Lower lobe of right lung (tissue), 2 donors: ENCODE data around the gene PLA2G4B. TPM values are rescaled to one million over a fixed set of nuclear protein-coding genes. Genes with fewer than 3 reads are reported as not detected.
A peak's percentile ranks its signal among the peaks of the same experiment; 100 is the strongest.

ENCODE experiments used
- ATAC-seq, 2 donors: fragments of 200-7000 bp; cut with Tn5 transposase; one replicate each; pipeline ENCODE4 v1.9.1; 2020 to 2022; ENCODE audit warnings: mild to moderate bottlenecking in 2 of 2, moderate library complexity in 2 of 2
- DNase-seq: peaks from one replicate; pipeline ENCODE4 v3.0.0-alpha.2; 2020
- H3K27ac ChIP-seq: fragments of 200-600 bp; one replicate; pipeline ENCODE4 v1.8.0; 2022
- H3K27me3 ChIP-seq: fragments of 200-600 bp; one replicate; pipeline ENCODE4 v1.8.0; 2022; ENCODE audit warnings: low read depth
- H3K36me3 ChIP-seq: fragments of 200-600 bp; one replicate; pipeline ENCODE4 v1.8.0; 2022; ENCODE audit warnings: mild to moderate bottlenecking
- H3K4me1 ChIP-seq: fragments of 200-600 bp; one replicate; pipeline ENCODE4 v1.8.0; 2022
- H3K4me3 ChIP-seq: fragments of 200-600 bp; one replicate; pipeline ENCODE4 v1.8.0; 2022; ENCODE audit warnings: mild to moderate bottlenecking
- H3K9me3 ChIP-seq: fragments of 200-600 bp; one replicate; pipeline ENCODE4 v1.8.0; 2022
- CTCF ChIP-seq: fragments of 200-600 bp; IDR thresholded peaks from one replicate; pipeline ENCODE4 v1.8.0; 2022; ENCODE audit warnings: antibody characterized with exemption, mild to moderate bottlenecking
- intact Hi-C: fragments of 100-400 bp; cut with DNase I; formaldehyde crosslinking; loops from one replicate; pipeline ENCODE4 v1.11.0; 2022
- total RNA-seq: library from RNA; stranded (reverse); fragmentation: NEBNext Ultra II Directional; extraction: Animal tissue kit (Norgen Biotek cat#: 25700); gene quantifications from one replicate; pipeline ENCODE4 v1.2.1, GENCODE V29; 2021
- donor health status: DM: no; HTN: yes; CAD: no; lungs with severe emphysema.

The PLA2G4B gene
- total RNA-seq, 1 donor from 2014 or later: 13.8 TPM

- Histone ChIP-seq H3K27me3 (no peaks in the 10 kb centered on the region), H3K36me3 (no peaks in the 10 kb centered on the region), H3K9me3 (no peaks in the 10 kb centered on the region), H3K4me1 (peaks cover 34% of the 10 kb centered on the region), H3K27ac (peak overlapping the region; percentile 70), H3K4me3 (no peak overlapping the region)
- no peak for ATAC-seq
- DNase-seq: no peak
- TF ChIP-seq CTCF: no peak
- intact Hi-C loops: no loop called here
Observed at GRCh38 chr15:41791547-41791937, 47.1 kb upstream of the PLA2G4B start.

GRCh38 chr15:41792000-41792637 is 46.5 kb upstream of the PLA2G4B start:
- Histone ChIP-seq H3K27ac (peak overlapping the region; percentile 70), H3K36me3 (no peaks in the 10 kb centered on the region), H3K4me1 (peaks cover 40% of the 10 kb centered on the region), H3K27me3 (no peaks in the 10 kb centered on the region), H3K9me3 (no peaks in the 10 kb centered on the region), H3K4me3 (no peak overlapping the region)
- intact Hi-C loops: no loop called here
- no peak for TF ChIP-seq CTCF
- DNase-seq (no peak), ATAC-seq (no peak)

- TF ChIP-seq CTCF: no peak
- intact Hi-C loops: no loop called here
- Histone ChIP-seq H3K27ac (no peak overlapping the region), H3K36me3 (no peaks in the 10 kb centered on the region), H3K4me3 (no peak overlapping the region), H3K4me1 (peaks cover 42% of the 10 kb centered on the region), H3K9me3 (no peaks in the 10 kb centered on the region), H3K27me3 (no peaks in the 10 kb centered on the region)
- no peak for ATAC-seq
- no peak for DNase-seq
Observed at GRCh38 chr15:41794081-41794480, 44.6 kb upstream of the PLA2G4B start.

- Histone ChIP-seq H3K36me3 (peaks cover 13% of the 10 kb centered on the region), H3K4me3 (no peak overlapping the region), H3K27me3 (no peaks in the 10 kb centered on the region), H3K9me3 (no peaks in the 10 kb centered on the region), H3K4me1 (peaks cover 25% of the 10 kb centered on the region), H3K27ac (no peak overlapping the region)
- ATAC-seq (no peak), DNase-seq (no peak)
- TF ChIP-seq CTCF: no peak
- intact Hi-C loops: no loop called here
Observed at GRCh38 chr15:41795996-41796856, 42.4 kb upstream of the PLA2G4B start.

GRCh38 chr15:41797201-41797944 is 41.3 kb upstream of the PLA2G4B start:
- no peak for DNase-seq
- H3K4me1 ChIP-seq: peaks cover 18% of the 10 kb centered on the region
- no peaks in the 10 kb centered on the region for H3K9me3 ChIP-seq
- peaks cover 19% of the 10 kb centered on the region for H3K36me3 ChIP-seq
- no peak for ATAC-seq
- no peak overlapping the region for H3K4me3 ChIP-seq
- intact Hi-C loops: no loop called here
- H3K27ac ChIP-seq: no peak overlapping the region
- TF ChIP-seq CTCF: no peak
- H3K27me3 ChIP-seq: no peaks in the 10 kb centered on the region
